ENCODE results near the gene NPVF. TPM values are rescaled to one million over a fixed set of nuclear protein-coding genes. Genes with fewer than 3 reads are reported as not detected.

Gene NPVF
- total RNA-seq, 1 experiment from 2014 or later, result not detected

- BruUV-seq (replicated peaks), result no TSS peak
- Mint-ChIP-seq H3K36me3 (ENCODE audit: insufficient read depth, unreplicated experiment) (peaks cover 4% of the 10 kb centered on the region), H3K4me3 (ENCODE audit: unreplicated experiment) (peak overlapping the region; percentile 81), H3K9me3 (ENCODE audit: unreplicated experiment) (no peaks in the 10 kb centered on the region), H3K27me3 (ENCODE audit: insufficient read depth, unreplicated experiment) (no peaks in the 10 kb centered on the region), H3K27ac (ENCODE audit: unreplicated experiment) (peak overlapping the region; percentile 86), H3K4me1 (ENCODE audit: low read depth, unreplicated experiment) (no peaks in the 10 kb centered on the region)
- DNase-seq, result no peak
- Histone ChIP-seq H3K27me3 (replicated peaks; ENCODE audit: control insufficient read depth, insufficient read depth, low read length) (no peaks in the 10 kb centered on the region), H3K36me3 (ENCODE audit: control insufficient read depth, insufficient read depth, low read length) (no peaks in the 10 kb centered on the region), H3K9me3 (no peaks in the 10 kb centered on the region), H3K4me3 (ENCODE audit: low read depth, low read length) (peak overlapping the region; percentile 67), H3K4me1 (peaks cover 11% of the 10 kb centered on the region; the same call in 1 of the 2 replicates)
- intact Hi-C loops (cut with micrococcal nuclease; ENCODE audit: unreplicated experiment), result loop anchor here (1.0 kb wide), 1 partner anchor 36 kb away; no protein-coding TSS in a partner anchor
- TF ChIP-seq, protein P1, sequence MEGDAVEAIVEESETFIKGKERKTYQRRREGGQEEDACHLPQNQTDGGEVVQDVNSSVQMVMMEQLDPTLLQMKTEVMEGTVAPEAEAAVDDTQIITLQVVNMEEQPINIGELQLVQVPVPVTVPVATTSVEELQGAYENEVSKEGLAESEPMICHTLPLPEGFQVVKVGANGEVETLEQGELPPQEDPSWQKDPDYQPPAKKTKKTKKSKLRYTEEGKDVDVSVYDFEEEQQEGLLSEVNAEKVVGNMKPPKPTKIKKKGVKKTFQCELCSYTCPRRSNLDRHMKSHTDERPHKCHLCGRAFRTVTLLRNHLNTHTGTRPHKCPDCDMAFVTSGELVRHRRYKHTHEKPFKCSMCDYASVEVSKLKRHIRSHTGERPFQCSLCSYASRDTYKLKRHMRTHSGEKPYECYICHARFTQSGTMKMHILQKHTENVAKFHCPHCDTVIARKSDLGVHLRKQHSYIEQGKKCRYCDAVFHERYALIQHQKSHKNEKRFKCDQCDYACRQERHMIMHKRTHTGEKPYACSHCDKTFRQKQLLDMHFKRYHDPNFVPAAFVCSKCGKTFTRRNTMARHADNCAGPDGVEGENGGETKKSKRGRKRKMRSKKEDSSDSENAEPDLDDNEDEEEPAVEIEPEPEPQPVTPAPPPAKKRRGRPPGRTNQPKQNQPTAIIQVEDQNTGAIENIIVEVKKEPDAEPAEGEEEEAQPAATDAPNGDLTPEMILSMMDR (IDR thresholded peaks at IDR 0.05; ENCODE audit: insufficient read depth in 1 of 2, low read depth in 1 of 2, low read length in 1 of 2, severe bottlenecking in 1 of 2, unreplicated experiment in 1 of 2), result no peak
- POLR2A ChIA-PET, result interaction anchor here (0.6 to 0.8 kb wide), 5 partner anchors 13 to 1217 kb away, joined by 3 to 6 read pairs (median 3); partner anchors contain the start of gene CYCS
- CTCF ChIA-PET, result interaction anchor here (0.6 to 1.7 kb wide), 25 partner anchors 8 to 1735 kb away, joined by 3 to 25 read pairs (median 4); no protein-coding TSS in a partner anchor
These were observed 47.7 kb downstream of the NPVF start for GRCh38 chr7:25180592-25180923.

DNA sequence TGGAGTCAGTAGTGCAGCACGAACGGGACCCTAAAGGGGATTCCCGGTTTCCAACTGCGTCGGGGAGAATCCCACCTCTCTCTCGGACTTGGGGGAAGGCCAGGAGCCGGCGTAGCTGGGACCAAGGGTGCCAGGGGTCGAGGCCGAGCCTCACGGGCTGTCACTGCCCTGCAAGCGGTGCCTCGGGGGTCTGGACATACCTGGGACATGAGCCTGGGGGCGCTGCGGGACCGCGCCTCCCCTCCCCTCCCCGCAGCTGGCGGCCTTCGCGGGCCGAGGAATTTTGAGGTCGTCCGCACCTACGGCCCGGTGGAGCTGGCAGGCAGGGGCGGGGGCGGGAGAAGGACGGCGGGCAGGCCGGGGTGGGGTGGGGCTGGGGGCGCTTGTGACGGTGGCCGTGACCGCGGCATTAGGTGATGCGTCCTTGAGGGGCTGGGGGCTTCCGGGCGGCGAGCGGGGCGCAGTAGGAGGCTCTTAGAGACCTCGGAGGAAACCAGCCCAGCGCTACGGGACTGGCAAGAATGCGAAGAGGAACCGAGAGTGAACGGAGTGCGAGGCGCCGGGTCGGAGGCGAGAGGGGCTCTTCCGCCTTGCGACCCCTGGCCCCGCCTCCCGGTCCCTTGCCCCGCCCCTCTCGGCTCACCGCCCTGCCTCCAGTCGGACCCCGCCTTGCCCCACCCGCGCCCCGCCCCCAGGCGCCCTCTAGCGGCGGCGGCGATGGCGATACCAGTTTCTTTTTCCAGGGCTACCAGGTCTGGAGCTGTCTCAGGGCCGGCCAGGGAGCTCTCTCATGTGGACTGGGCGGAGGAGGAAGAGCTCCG, 48.3 kb downstream of the NPVF start:
- POLR2A ChIA-PET, result interaction anchor here (0.6 to 0.8 kb wide), 8 partner anchors 13 to 1217 kb away, joined by 3 to 7 read pairs (median 4); partner anchors contain the start of gene CYCS
- no peaks in the 10 kb centered on the region for H3K36me3 ChIP-seq (ENCODE audit: control insufficient read depth, insufficient read depth, low read length)
- H3K27me3 ChIP-seq (replicated peaks; ENCODE audit: control insufficient read depth, insufficient read depth, low read length), result no peaks in the 10 kb centered on the region
- DNase-seq, result peak; percentile 94 to 99
- CTCF ChIA-PET, result interaction anchor here (0.6 to 1.7 kb wide), 28 partner anchors 8 to 1735 kb away, joined by 3 to 25 read pairs (median 4); no protein-coding TSS in a partner anchor
- H3K4me1 ChIP-seq, result peaks cover 11% of the 10 kb centered on the region; the same call in 1 of the 2 replicates
- H3K9me3 ChIP-seq, result no peaks in the 10 kb centered on the region
- intact Hi-C loops (cut with micrococcal nuclease; ENCODE audit: unreplicated experiment), result loop anchor here (1.0 kb wide), 1 partner anchor 36 kb away; no protein-coding TSS in a partner anchor
- no peaks in the 10 kb centered on the region for H3K27me3 Mint-ChIP-seq (ENCODE audit: insufficient read depth, unreplicated experiment)
- peaks cover 4% of the 10 kb centered on the region for H3K36me3 Mint-ChIP-seq (ENCODE audit: insufficient read depth, unreplicated experiment)
- H3K4me1 Mint-ChIP-seq (ENCODE audit: low read depth, unreplicated experiment), result no peaks in the 10 kb centered on the region
- peak overlapping the region; percentile 67 for H3K4me3 ChIP-seq (ENCODE audit: low read depth, low read length)
- H3K9me3 Mint-ChIP-seq (ENCODE audit: unreplicated experiment), result no peaks in the 10 kb centered on the region
- H3K4me3 Mint-ChIP-seq (ENCODE audit: unreplicated experiment), result peak overlapping the region; percentile 81
- no TSS peak for BruUV-seq (replicated peaks)
- H3K27ac Mint-ChIP-seq (ENCODE audit: unreplicated experiment), result peak overlapping the region; percentile 86
- TF ChIP-seq, protein P1 (IDR thresholded peaks at IDR 0.05; ENCODE audit: insufficient read depth in 1 of 2, low read depth in 1 of 2, low read length in 1 of 2, severe bottlenecking in 1 of 2, unreplicated experiment in 1 of 2), result peak; percentile 88 to 89

DNA sequence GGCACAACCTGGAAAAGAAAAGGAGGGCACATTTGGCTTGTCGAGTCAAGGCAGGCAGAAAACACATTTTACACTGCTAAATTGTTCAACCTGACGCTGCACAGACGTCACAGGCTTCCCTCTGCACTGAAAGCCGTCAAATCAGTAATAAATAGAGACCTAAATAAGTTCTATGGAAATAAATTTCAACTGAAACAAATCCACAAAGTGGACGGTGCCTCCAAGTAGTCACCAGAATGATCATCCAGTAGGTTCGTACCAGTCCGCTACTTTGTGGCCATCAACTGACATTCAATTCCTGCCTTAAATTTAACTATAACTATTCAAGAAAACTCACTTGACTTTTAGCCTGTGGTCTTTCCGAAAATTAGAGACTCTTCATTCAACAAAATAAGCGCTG, 49.0 kb downstream of the NPVF start:
- Histone ChIP-seq H3K9me3 (no peaks in the 10 kb centered on the region), H3K4me3 (ENCODE audit: low read depth, low read length) (peak overlapping the region; percentile 67), H3K27me3 (replicated peaks; ENCODE audit: control insufficient read depth, insufficient read depth, low read length) (no peaks in the 10 kb centered on the region), H3K4me1 (peaks cover 11% of the 10 kb centered on the region; the same call in 1 of the 2 replicates), H3K36me3 (ENCODE audit: control insufficient read depth, insufficient read depth, low read length) (no peaks in the 10 kb centered on the region)
- Mint-ChIP-seq H3K9me3 (ENCODE audit: unreplicated experiment) (no peaks in the 10 kb centered on the region), H3K4me1 (ENCODE audit: low read depth, unreplicated experiment) (no peaks in the 10 kb centered on the region), H3K27me3 (ENCODE audit: insufficient read depth, unreplicated experiment) (no peaks in the 10 kb centered on the region), H3K36me3 (ENCODE audit: insufficient read depth, unreplicated experiment) (peaks cover 4% of the 10 kb centered on the region), H3K27ac (ENCODE audit: unreplicated experiment) (peak overlapping the region; percentile 86), H3K4me3 (ENCODE audit: unreplicated experiment) (peak overlapping the region; percentile 81)
- ChIA-PET POLR2A (interaction anchor here (0.6 to 0.8 kb wide), 3 partner anchors 30 to 54 kb away, joined by 4 to 7 read pairs (median 4); partner anchors contain the start of gene CYCS), CTCF (interaction anchor here (0.6 to 1.7 kb wide), 8 partner anchors 13 to 390 kb away, joined by 3 to 25 read pairs (median 5); no protein-coding TSS in a partner anchor)
- DNase-seq, result no peak
- intact Hi-C loops (cut with micrococcal nuclease; ENCODE audit: unreplicated experiment), result no loop called here
- no TSS peak for BruUV-seq (replicated peaks)
- TF ChIP-seq, protein P1 (IDR thresholded peaks at IDR 0.05; ENCODE audit: insufficient read depth in 1 of 2, low read depth in 1 of 2, low read length in 1 of 2, severe bottlenecking in 1 of 2, unreplicated experiment in 1 of 2), result no peak
